ENCODE results near the gene RAD23A.
A peak's percentile ranks its signal among the peaks of the same experiment; 100 is the strongest.

- TF ChIP-seq USF1 (IDR thresholded peaks at IDR 0.05): no peak
- TF ChIP-seq TAF1 (IDR thresholded peaks at IDR 0.05; ENCODE audit: low read depth): 0 out of 2 replicates have a peak, but pooled peaks have one; percentile 45
- TF ChIP-seq REST (IDR thresholded peaks at IDR 0.05; ENCODE audit: low read depth): no peak
- TF ChIP-seq YY1 (IDR thresholded peaks at IDR 0.05; ENCODE audit: low read depth): no peak; the same call in 1 of the 2 replicates
- peak; percentile 73 for TF ChIP-seq RAD21 (IDR thresholded peaks at IDR 0.05; ENCODE audit: low read depth)
- TF ChIP-seq EP300 (IDR thresholded peaks at IDR 0.05; ENCODE audit: borderline replicate concordance): no peak
- no peak for TF ChIP-seq CREB1 (IDR thresholded peaks at IDR 0.05; ENCODE audit: low read depth)
- TF ChIP-seq CEBPB (IDR thresholded peaks at IDR 0.05): no peak
- no peak for TF ChIP-seq FOXM1 (IDR thresholded peaks at IDR 0.05; ENCODE audit: borderline replicate concordance, low read depth)
- peak; percentile 45; the same call in 1 of the 2 replicates for TF ChIP-seq MAX (IDR thresholded peaks at IDR 0.05)
- TF ChIP-seq TCF12 (IDR thresholded peaks at IDR 0.05; ENCODE audit: low read depth): no peak
- peak; percentile 37; the same call in 1 of the 2 replicates for TF ChIP-seq EGR1 (IDR thresholded peaks at IDR 0.05)
- no peak for TF ChIP-seq NFIC (IDR thresholded peaks at IDR 0.05)
Observed at GRCh38 chr19:12965017-12965811, 19.6 kb downstream of the RAD23A start.
